Muscle layer of colon (tissue), 2 donors: Measurements from ENCODE around the gene ITK.

Source experiments
- H3K27ac ChIP-seq: one replicate; pipeline ENCODE4 v1.7.0; 2013; ENCODE audit warnings: low read depth, mild to moderate bottlenecking, low read length, moderate library complexity
- H3K27me3 ChIP-seq, 2 donors: one replicate each; pipeline ENCODE4 v1.7.0; 2013; ENCODE audit warnings: low read length in 2 of 2, mild to moderate bottlenecking in 2 of 2; ENCODE audit not compliant: insufficient read depth in 2 of 2, control insufficient read depth in 1 of 2
- H3K36me3 ChIP-seq: one replicate; pipeline ENCODE4 v1.7.0; 2013; ENCODE audit warnings: mild to moderate bottlenecking, low read length; ENCODE audit not compliant: insufficient read depth
- H3K4me1 ChIP-seq: one replicate; pipeline ENCODE4 v1.7.0; 2013; ENCODE audit warnings: mild to moderate bottlenecking, low read length; ENCODE audit not compliant: insufficient read depth
- H3K4me3 ChIP-seq, 2 donors: one replicate each; pipeline ENCODE4 v1.7.0; 2013; ENCODE audit warnings: low read length in 2 of 2, low read depth in 1 of 2, mild to moderate bottlenecking in 1 of 2, moderate library complexity in 1 of 2
- H3K9ac ChIP-seq: one replicate; pipeline ENCODE4 v1.7.0; 2013; ENCODE audit warnings: low read length
- H3K9me3 ChIP-seq: one replicate; pipeline ENCODE4 v1.7.0; 2013; ENCODE audit warnings: mild to moderate bottlenecking, low read length
- donor health status: abdominal sarcoma.
- donor health status: Adenocarcinoma of cecum.

Gene ITK

DNA sequence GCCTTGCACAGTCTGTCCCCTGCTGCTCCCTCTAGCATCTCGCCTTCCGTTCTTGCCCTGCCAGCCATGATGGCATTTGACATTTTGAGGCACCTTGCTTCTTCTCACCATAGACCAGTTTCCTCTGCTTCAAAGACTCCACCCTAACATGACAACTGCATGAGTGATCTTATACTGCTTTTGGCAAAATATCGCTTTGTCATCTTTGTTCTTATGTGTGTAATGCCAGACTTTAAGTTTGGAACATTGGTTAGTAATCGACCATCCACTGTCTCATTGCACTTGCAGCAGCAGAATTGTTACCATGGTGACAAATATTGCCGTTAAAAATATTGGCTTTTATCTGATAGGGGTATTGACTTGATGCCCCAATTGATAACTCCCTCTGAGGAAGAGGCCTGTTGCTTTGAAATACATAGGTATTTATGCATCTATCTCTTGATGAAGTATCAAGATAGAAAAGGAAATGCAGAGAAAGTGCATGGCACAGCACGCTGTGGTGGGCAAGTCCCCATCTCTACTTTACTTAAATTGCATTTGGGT lies 21.4 kb upstream of the ITK start:
- Histone ChIP-seq H3K27me3 (no peaks in the 10 kb centered on the region), H3K27ac (no peak overlapping the region), H3K9me3 (peaks cover 4% of the 10 kb centered on the region), H3K36me3 (no peaks in the 10 kb centered on the region), H3K4me1 (no peaks in the 10 kb centered on the region), H3K4me3 (no peak overlapping the region), H3K9ac (no peak overlapping the region)

DNA sequence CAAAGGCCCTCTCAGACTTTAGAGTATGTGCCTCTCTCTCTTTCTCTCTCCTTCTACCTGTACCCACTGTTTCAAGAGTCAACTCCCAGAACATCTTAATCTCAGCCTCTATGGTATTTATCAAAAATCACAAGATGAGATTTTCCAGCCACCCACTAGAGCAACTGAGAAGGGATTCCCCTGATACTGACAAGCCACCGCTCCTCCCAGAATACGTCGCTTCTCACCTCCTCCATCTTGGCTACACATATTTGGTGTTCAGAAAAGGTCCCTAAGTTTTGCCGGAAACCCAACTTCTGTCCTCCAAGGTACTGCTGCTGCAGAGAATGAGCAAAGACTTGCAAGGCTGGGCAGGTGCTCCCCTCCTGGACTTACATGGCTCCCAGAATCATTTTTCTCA lies 20.6 kb upstream of the ITK start:
- peaks cover 4% of the 10 kb centered on the region for H3K9me3 ChIP-seq
- H3K27me3 ChIP-seq: no peaks in the 10 kb centered on the region
- H3K9ac ChIP-seq: no peak overlapping the region
- no peaks in the 10 kb centered on the region for H3K4me1 ChIP-seq
- no peaks in the 10 kb centered on the region for H3K36me3 ChIP-seq
- no peak overlapping the region for H3K27ac ChIP-seq
- no peak overlapping the region for H3K4me3 ChIP-seq

DNA sequence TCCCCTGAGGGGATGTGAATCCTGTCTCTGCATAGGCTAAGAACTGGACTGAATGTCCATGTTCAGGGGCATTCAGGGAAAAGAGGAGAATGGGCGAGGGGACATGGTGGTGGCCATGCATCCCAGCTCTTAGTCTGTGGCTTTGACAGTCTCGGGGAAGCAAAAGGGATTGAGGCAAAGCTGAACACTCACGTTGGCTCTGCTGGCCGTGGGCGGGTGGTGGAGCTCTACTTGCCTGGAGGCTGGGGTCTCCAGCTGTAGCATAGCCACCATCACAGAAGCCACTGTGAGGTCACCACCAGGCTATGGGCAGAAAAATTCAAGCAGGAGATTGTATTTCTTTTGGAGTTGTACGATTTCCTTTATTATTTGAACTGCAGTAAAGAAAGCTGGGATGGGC lies 18.6 kb upstream of the ITK start:
- H3K4me1 ChIP-seq: no peaks in the 10 kb centered on the region
- H3K27me3 ChIP-seq: no peaks in the 10 kb centered on the region
- H3K36me3 ChIP-seq: no peaks in the 10 kb centered on the region
- H3K9ac ChIP-seq: no peak overlapping the region
- no peak overlapping the region for H3K4me3 ChIP-seq
- H3K27ac ChIP-seq: no peak overlapping the region
- peaks cover 2% of the 10 kb centered on the region for H3K9me3 ChIP-seq

DNA sequence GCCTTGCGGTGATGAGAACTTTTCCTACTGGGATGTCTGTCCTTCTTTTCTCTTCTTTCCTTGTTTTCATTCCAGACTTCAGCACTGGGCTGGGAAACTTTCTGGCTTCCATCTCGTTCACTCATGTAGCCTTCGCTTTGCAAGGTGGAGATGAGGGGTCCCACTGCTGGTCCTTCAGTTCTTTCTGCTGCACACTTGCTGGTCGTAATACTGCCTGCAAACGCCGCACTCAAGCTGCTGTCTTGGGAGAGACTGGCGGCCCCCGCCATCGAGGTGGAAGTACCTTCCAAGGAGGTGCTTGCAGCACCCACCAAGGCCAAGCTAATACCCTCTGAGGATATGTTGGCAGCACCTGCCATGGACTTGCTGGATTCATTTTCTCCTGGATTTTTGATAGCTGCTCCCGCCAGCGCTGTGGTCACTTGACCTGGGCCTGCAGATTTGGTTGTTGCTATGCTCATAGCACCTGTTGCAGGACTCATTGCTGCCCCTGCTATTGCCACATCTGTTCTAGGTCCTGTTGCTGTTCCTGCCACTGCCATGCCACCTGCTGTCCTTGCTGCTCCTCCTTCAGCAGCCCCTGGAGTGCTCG lies 17.6 kb upstream of the ITK start:
- H3K9ac ChIP-seq: no peak overlapping the region
- no peak overlapping the region for H3K27ac ChIP-seq
- H3K4me1 ChIP-seq: no peaks in the 10 kb centered on the region
- no peaks in the 10 kb centered on the region for H3K9me3 ChIP-seq
- H3K36me3 ChIP-seq: no peaks in the 10 kb centered on the region
- no peaks in the 10 kb centered on the region for H3K27me3 ChIP-seq
- no peak overlapping the region for H3K4me3 ChIP-seq

DNA sequence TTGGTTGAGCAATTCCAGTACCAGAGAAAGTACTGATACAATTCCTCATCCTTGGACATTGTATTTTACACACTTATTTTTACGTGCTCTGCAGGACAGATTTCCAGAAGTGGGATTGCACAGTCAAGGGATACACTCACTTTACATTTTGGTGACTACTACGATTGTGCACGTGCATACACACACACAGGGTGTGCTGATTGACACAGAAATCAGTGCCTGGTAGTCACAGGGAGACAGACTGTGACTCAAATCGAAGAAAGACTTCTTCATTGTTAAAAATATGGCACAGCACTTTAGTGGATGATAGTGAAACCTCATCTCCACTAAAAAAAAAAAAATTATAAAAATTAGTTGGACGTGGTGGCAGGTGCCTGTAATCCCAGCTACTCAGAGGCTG lies 16.1 kb upstream of the ITK start:
- Histone ChIP-seq H3K27me3 (no peaks in the 10 kb centered on the region), H3K9me3 (no peaks in the 10 kb centered on the region), H3K27ac (no peak overlapping the region), H3K9ac (no peak overlapping the region), H3K4me3 (no peak overlapping the region), H3K36me3 (no peaks in the 10 kb centered on the region), H3K4me1 (no peaks in the 10 kb centered on the region)

DNA sequence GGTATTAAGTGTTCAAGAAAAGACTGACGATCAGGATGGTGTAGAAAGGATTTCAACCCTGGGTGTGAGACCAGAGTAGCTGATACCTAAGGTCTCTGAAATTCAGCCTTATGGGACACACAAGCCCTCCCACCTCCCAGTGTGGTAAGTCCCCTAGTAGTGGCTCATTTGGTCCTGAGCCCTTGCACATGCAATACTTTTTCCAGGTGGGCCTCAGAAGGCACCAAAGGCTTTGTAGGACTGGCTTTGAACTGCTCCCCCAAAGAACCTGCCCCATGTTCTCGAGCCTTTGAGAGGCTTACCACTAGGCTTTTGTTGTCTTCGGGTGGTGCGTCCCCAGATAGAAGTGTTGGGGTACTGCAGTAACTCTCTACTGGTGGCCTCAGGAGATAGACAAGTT lies 15.4 kb upstream of the ITK start:
- Histone ChIP-seq H3K27ac (no peak overlapping the region), H3K27me3 (no peaks in the 10 kb centered on the region), H3K36me3 (no peaks in the 10 kb centered on the region), H3K9ac (no peak overlapping the region), H3K4me1 (no peaks in the 10 kb centered on the region), H3K4me3 (no peak overlapping the region), H3K9me3 (no peaks in the 10 kb centered on the region)

DNA sequence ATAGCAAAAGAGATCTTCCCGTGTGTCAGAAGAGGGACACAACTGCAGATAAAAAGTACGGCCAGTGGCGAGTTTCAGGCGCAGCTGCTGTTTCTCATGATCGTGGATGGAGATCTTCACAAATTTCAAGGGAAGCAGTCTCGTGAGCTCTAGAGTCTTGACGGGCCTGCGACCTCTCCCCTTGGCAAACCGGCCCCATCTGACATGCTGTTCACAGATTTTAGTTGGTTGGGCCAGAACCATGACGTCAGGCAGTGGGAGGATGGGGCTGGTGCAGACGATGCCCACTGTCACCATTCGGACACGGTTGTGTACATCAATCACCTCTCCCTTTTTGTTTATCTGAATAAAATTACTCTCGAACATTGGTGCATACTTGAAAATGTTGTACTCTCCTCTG lies 15.0 kb upstream of the ITK start:
- H3K9me3 ChIP-seq: no peaks in the 10 kb centered on the region
- H3K27me3 ChIP-seq: no peaks in the 10 kb centered on the region
- H3K36me3 ChIP-seq: no peaks in the 10 kb centered on the region
- no peak overlapping the region for H3K9ac ChIP-seq
- H3K4me3 ChIP-seq: no peak overlapping the region
- no peak overlapping the region for H3K27ac ChIP-seq
- H3K4me1 ChIP-seq: no peaks in the 10 kb centered on the region

DNA sequence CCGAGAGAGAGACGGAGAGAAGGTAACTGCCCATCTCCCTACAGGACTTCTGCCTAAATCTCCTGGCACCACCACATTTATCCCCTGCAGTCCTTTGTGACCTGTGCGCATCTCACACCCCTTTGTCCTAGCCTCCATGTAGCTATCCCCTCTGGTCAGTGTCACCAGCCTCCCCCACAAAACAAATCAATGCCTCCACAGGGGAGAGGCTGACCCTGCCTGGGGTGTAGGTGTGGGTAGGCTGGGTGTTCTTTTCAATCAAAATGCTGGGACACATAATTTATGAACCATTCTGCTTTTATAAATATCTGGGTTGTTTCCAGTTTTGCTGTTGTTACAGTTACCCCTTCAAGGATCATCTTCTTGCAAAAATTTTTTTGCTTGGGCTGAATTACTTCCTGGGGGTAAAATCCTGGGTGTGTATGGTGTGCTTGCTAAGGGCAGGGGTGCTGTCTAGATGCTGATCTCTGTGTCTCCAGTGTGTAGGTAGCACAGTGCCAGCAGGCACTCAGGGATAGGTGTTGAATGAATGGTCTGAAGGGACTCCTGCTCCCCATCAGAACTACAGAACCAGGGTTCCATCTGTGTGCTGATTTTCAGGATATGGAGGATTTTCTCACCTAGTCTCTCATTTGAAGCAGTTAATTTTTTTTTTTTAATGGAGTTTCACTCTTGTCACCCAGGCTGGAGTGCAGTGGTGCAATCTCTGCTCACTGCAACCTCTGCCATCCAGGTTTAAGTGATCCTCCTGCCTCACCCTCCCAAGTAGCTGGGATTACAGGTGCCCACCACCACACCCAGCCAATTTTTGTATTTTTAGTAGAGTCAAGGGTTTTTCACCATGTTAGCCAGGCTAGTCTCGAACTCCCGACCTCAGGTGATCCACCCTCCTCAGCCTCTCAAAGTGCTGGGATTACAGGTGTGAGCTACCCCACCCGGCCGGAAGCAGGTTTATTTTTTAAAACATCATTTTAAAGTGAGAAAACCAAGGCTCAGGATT lies 14.1 kb upstream of the ITK start, which contains the start of gene GARIN3:
Gene GARIN3, minus strand, starts transcription at position 51 of the 1,000 bp plus-strand sequence. CDS start 96 bp downstream, outside the sequence.
- Histone ChIP-seq H3K4me1 (no peaks in the 10 kb centered on the region), H3K36me3 (no peaks in the 10 kb centered on the region), H3K27ac (no peak within 1 kb of the TSS), H3K9me3 (no peaks in the 10 kb centered on the region), H3K27me3 (no peaks in the 10 kb centered on the region), H3K9ac (no peak within 1 kb of the TSS), H3K4me3 (no peak within 1 kb of the TSS)

DNA sequence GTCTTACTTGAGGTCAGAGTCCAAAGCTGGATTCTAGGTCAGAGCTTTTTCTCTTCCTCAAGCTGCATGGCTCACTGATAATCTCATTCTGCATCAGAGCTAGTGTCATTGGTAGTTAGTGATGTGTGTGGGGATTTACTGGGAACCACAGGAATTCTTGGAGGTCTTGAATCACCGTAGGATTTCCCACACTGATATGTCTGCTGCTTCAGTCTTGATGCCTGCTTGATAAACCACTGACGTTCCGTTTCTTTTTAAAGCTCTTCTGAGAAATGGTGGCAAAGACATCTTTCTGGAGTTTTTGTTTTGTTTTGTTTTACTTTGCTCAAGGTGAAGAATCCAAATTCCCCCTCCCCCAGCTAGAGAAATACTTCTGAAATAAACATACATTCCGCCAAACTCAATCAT lies 13.4 kb upstream of the ITK start:
- Histone ChIP-seq H3K9ac (no peak overlapping the region), H3K27ac (no peak overlapping the region), H3K27me3 (no peaks in the 10 kb centered on the region), H3K4me3 (no peak overlapping the region), H3K4me1 (no peaks in the 10 kb centered on the region), H3K36me3 (no peaks in the 10 kb centered on the region), H3K9me3 (no peaks in the 10 kb centered on the region)

DNA sequence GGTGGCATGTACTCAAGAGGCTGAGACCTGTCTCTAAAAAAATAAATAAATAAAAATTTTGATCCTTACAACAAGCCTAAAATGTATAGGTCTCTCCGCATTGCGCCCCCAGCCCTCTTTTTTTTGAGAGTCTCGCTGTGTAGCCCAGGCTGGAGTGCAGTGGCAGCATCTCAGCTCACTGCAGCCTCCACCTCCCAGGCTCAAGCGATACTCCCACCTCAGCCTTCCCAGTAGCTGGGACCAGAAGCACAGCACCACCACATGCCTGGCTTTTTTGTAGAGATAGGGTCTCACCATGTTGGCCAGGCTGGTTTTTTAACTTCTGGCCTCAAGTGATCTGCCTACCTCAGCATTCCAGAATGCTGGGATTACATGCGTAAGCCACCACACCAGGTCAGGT lies 12.4 kb upstream of the ITK start:
- no peak overlapping the region for H3K9ac ChIP-seq
- H3K4me1 ChIP-seq: no peaks in the 10 kb centered on the region
- no peaks in the 10 kb centered on the region for H3K27me3 ChIP-seq
- H3K9me3 ChIP-seq: no peaks in the 10 kb centered on the region
- H3K4me3 ChIP-seq: no peak overlapping the region
- no peaks in the 10 kb centered on the region for H3K36me3 ChIP-seq
- H3K27ac ChIP-seq: no peak overlapping the region

DNA sequence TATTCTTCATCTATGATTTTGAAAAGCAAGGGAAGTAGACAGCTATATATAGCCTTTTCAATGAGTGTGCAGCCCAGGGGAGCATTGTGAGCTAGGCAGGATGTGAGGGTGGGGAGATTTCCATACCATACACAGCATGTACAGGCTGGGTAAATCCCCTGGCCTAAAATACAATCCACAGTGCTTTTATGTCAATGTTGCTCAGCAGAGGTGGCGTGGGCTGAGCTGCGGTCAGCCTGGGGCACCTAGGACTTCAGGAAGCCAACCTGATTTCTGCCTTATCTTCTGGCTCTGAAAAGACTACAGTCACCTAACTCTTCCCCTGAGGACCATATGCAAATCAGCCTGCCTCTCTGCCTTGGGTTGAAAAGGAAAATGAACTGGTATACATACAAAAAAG lies 8.2 kb upstream of the ITK start:
- no peaks in the 10 kb centered on the region for H3K36me3 ChIP-seq
- no peak overlapping the region for H3K9ac ChIP-seq
- no peaks in the 10 kb centered on the region for H3K27me3 ChIP-seq
- no peaks in the 10 kb centered on the region for H3K4me1 ChIP-seq
- H3K9me3 ChIP-seq: no peaks in the 10 kb centered on the region
- H3K4me3 ChIP-seq: no peak overlapping the region
- no peak overlapping the region for H3K27ac ChIP-seq
